Middle frontal gyrus (tissue), 1 donor: ENCODE results near the gene SLC10A2.

Experiments
- DNase-seq: peaks from one replicate; pipeline ENCODE4 v3.0.0-alpha.2; 2015; ENCODE audit warnings: low spot score; ENCODE audit errors: extremely low spot score

The SLC10A2 gene

DNA sequence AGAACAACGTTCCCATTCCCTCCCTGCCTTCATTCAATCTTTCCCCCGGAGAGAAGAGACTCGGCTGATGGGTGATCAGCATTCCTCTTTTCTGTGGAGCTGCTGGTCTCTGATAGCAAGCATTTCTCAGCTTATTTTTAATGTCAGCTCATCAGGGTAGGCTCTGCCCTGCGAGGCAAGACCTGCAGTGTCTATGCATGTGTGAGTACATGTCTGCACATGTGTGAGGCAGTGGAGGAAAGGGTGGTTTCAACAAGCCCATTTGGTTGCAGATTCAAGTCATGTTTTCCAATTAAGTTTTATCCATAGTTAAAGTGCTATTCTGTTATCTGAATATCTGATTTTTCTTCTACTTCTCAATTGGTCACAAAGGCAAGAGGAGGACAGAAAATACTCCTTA lies 19.5 kb downstream of the SLC10A2 start:
- DNase-seq = no peak

DNA sequence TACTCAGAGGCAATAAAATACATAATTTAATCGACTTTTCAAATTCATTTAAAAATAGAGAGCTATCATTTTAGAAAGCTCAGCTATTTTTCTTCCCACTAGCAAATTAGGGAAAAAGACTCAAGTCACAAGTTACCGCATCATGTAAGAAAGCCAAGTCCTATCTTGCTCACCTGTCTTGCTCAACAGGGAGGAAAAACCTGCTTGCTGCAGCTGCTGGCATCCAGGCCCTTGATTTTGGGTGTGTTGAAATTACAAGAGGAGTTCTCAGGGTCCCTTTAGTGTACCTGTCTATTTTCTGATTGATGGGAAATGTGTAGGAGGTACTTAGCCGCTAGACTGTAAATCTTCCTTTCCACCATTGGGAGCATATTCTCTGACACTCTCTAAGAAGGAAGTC lies 22.2 kb downstream of the SLC10A2 start:
- no peak for DNase-seq

GRCh38 chr13:103040006-103040405 lies 26.2 kb downstream of the SLC10A2 start:
- no peak for DNase-seq

DNA sequence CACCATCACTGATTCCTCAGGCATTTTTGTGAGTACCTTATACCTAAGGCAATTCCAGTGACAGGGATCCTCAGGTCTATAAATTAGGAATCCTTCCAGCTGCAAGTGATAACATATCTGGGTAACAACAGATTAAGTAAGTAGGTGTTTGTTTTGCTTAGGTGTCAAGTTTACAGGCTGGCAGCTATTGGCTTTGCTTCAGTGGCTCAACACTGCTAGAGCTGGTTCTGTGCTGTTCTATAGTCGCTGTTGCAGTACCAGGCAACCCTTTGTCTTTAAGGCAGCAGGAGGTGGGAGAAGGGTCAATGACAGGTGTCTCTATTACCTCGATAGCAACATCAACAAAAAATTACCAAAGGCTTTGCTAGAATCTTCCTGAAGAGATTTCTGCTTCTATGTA lies 27.0 kb downstream of the SLC10A2 start:
- no peak for DNase-seq

- DNase-seq = no peak
Measured at GRCh38 chr13:103036268-103036667, 29.9 kb downstream of the SLC10A2 start.

- DNase-seq = no peak
Measured at GRCh38 chr13:103033999-103034398, 32.2 kb downstream of the SLC10A2 start.

GRCh38 chr13:103031332-103031873 lies 34.8 kb downstream of the SLC10A2 start:
- DNase-seq = no peak

GRCh38 chr13:103030776-103031175 lies 35.4 kb downstream of the SLC10A2 start:
- no peak for DNase-seq

- no peak for DNase-seq
Measured at GRCh38 chr13:103029798-103030197, 36.4 kb downstream of the SLC10A2 start.

DNA sequence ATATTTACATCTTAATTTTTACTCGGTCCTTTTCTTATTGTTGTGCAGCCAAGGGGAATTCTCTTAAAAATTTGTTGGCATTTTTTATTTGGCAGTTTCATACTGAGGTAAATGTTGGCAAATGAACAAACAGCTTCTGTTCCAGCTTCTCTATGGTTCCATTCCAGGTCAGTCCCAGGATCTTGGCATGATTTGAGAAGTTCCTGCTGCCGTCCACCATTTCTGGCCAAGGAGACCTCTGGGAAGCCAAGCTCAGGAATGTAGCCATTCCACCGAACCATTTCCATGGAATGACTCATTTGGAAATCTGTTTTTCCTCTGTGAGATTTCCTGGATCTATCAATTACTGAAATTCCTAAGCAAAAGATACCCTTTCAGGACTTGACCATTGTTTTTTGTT lies 43.9 kb downstream of the SLC10A2 start:
- no peak for DNase-seq

DNA sequence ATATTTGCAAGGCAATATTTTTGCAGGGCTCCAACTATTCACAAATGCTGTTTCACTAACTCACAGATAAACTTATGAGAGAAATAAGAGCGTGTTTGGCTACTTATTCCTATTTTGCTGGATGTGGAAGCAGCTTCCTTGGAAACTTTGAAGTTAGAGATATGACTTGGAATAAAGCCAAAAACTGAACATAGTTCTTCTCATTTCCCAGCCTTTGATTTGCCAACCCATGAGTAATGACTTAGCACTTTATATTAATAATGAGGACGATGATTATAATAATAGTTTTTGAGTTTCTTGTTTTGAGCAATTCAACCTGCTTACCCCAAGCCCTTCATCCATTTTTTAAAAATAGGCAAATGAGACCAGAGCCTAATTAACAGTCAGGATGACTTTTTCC lies 47.7 kb downstream of the SLC10A2 start:
- DNase-seq = no peak

GRCh38 chr13:103012646-103013045 lies 53.6 kb downstream of the SLC10A2 start:
- no peak for DNase-seq

DNA sequence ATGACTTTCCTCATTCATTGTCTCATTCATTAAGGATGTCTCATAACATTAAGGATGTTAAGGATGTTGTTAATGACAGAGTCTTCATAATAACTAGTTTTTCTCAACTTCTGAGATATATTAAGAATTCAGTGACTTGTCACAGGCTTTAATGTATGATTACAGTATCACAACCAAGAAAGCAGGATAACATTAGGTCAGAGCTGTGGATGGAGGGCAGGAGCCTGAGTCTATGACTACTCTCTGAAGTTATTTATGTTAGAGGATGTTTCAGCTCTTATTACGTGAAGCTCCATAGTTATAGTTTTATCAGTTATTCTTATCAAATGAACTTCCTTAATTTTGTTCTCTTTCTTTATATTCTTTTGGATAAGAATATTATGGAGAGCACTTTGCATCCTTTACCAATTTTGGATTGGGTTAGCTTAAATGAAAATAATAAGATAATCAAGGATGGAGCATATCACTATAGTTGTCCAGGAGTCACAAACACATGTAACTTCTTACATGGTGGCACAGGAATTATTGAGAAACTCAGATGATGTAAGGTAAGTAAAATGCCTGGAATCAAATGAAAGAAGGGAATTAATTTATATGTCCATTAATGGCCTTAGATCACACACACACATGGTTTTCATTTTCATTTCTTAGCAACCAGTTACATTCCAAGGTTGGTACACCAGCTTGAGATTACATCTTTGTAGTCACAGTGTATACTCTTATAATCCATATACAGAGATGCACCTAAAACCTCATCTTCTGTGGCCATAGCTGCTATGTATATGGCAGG lies 57.0 kb downstream of the SLC10A2 start:
- DNase-seq = no peak

DNA sequence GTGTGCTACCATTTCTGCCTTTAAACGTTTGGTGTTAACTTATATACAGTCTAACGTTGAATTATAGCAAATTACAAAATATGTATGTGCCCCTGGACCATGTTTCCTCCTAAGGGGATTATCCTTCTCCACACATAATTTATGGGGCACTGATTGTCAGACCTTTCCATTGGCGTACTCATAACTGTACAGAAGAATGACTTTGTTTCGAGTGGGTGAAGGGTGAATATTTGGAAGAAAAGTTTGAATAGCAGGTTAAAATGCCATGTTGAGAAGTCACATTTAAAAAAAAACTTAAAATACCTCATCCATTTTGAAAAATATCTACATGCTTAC lies 58.8 kb downstream of the SLC10A2 start:
- DNase-seq = no peak

- no peak for DNase-seq
Measured at GRCh38 chr13:103006641-103007426, 59.4 kb downstream of the SLC10A2 start.

GRCh38 chr13:103004661-103005345 lies 61.4 kb downstream of the SLC10A2 start:
- no peak for DNase-seq

DNA sequence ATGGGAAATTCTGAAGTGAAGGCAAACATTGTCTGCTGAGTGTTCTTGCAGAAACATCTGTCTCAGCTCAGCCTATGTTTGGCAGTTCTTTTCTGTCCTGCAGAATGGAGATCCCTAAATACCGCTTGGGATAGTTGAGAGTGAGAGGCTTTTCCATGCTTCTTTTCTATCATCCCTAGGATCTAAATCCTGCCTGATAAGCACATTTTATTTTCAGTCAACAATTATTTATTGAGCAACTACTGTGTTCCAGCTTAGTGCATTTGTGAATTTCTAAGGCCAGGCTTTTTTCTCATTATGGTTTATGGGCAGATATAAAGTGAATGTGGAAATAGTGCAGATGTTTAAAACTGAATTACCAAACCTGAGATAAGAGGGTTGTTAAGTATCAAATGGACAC lies 62.6 kb downstream of the SLC10A2 start:
- no peak for DNase-seq

- no peak for DNase-seq
Measured at GRCh38 chr13:103002279-103002678, 63.9 kb downstream of the SLC10A2 start.

GRCh38 chr13:103000157-103000556 lies 66.1 kb downstream of the SLC10A2 start:
- no peak for DNase-seq

- DNase-seq = no peak
Measured at GRCh38 chr13:102999499-102999898, 66.7 kb downstream of the SLC10A2 start.
